HEK293T (cell line): Measurements from ENCODE around the gene SIK2.
A peak's percentile ranks its signal among the peaks of the same experiment; 100 is the strongest.

Experiments used
- CTCF ChIA-PET: fragments of 350-600 bp; formaldehyde crosslinking; extraction: SDS; loops from one replicate; lab custom pipeline; 2021; ENCODE audit warnings: antibody characterized with exemption, inconsistent platforms; lab: Yijun Ruan, JAX
- POLR2A ChIA-PET: fragments of 350-600 bp; formaldehyde crosslinking; extraction: SDS; loops from one replicate; lab custom pipeline; 2020; ENCODE audit warnings: antibody characterized with exemption, inconsistent platforms; lab: Yijun Ruan, JAX
- DNase-seq: peaks from one replicate; pipeline ENCODE4 v3.0.0; 2012; ENCODE audit warnings: mixed read lengths; ENCODE audit errors: extremely low spot score
- ARNT ChIP-seq: fragments of 450-650 bp; IDR thresholded peaks from 2 replicates; pipeline ENCODE4 v1.6.1; 2017; ENCODE audit warnings: mild to moderate bottlenecking
- BHLHE40 ChIP-seq: fragments of 450-650 bp; IDR thresholded peaks from 2 replicates; pipeline ENCODE4 v1.6.1; 2016; ENCODE audit warnings: mild to moderate bottlenecking, moderate library complexity, borderline replicate concordance
- CTBP1 ChIP-seq: fragments of 450-650 bp; IDR thresholded peaks from 2 replicates; pipeline ENCODE4 v1.6.1; 2016; ENCODE audit warnings: borderline replicate concordance
- ELF4 ChIP-seq: fragments of 450-650 bp; IDR thresholded peaks from 2 replicates; pipeline ENCODE4 v1.6.1; 2017; ENCODE audit warnings: antibody characterized with exemption
- FOXA1 ChIP-seq: fragments of 450-650 bp; IDR thresholded peaks from 2 replicates; pipeline ENCODE4 v1.6.1; 2016; ENCODE audit warnings: mild to moderate bottlenecking
- FOXK2 ChIP-seq: fragments of 450-650 bp; IDR thresholded peaks from 2 replicates; pipeline ENCODE4 v1.6.1; 2016; ENCODE audit warnings: mild to moderate bottlenecking
- FOXM1 ChIP-seq: fragments of 450-650 bp; IDR thresholded peaks from 2 replicates; pipeline ENCODE4 v1.6.1; 2017; ENCODE audit warnings: mild to moderate bottlenecking, borderline replicate concordance
- HDGF ChIP-seq: fragments of 450-650 bp; IDR thresholded peaks from 2 replicates; pipeline ENCODE4 v1.6.1; 2017; ENCODE audit warnings: antibody characterized with exemption, borderline replicate concordance
- L3MBTL2 ChIP-seq: fragments of 450-650 bp; conservative IDR thresholded peaks from 2 replicates; pipeline ENCODE4 v1.6.1; 2016; ENCODE audit warnings: mild to moderate bottlenecking
- LEF1 ChIP-seq: fragments of 450-650 bp; IDR thresholded peaks from 2 replicates; pipeline ENCODE4 v1.6.1; 2017; ENCODE audit warnings: mild to moderate bottlenecking, borderline replicate concordance
- NFRKB ChIP-seq: fragments of 450-650 bp; IDR thresholded peaks from 2 replicates; pipeline ENCODE4 v1.6.1; 2016; ENCODE audit warnings: mild to moderate bottlenecking, moderate library complexity
- SP1 ChIP-seq: fragments of 450-650 bp; IDR thresholded peaks from 2 replicates; pipeline ENCODE4 v1.6.1; 2017
- SUZ12 ChIP-seq: fragments of 450-650 bp; IDR thresholded peaks from 2 replicates; pipeline ENCODE4 v1.6.1; 2016; ENCODE audit warnings: mild to moderate bottlenecking
- TARDBP ChIP-seq: fragments of 450-650 bp; IDR thresholded peaks from 2 replicates; pipeline ENCODE4 v1.6.1; 2016
- ZNF384 ChIP-seq: fragments of 450-650 bp; IDR thresholded peaks from 2 replicates; pipeline ENCODE4 v1.6.1; 2016
- TF ChIP-seq, protein P1 (sequence below): fragments of 450-650 bp; IDR thresholded peaks from 2 replicates; pipeline ENCODE4 v1.6.1; 2016

SIK2 gene

DNA sequence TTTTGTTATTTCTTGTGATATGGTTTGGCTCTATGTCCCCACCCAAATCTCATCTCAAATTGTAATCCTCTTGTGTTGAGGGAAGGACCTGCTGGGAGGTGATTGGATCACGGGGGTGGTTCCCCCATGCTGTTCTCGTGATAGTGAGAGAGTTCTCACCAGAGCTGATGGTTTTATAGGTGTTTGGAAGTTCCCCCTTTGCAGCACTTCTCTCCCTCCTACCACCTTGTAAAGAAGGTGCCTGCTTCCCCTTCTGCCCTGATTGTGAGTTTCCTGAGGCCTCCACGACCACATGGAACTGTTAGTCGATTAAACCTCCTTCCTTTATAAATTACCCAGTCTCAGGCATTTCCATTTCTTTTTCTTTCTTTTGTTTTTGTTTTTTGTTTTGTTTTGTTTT lies 24.4 kb upstream of the SIK2 start:
- ChIA-PET POLR2A (no interaction called here), CTCF (no interaction called here)
- TF ChIP-seq FOXM1 = no peak
- TF ChIP-seq LEF1 = no peak
- DNase-seq = no peak

DNA sequence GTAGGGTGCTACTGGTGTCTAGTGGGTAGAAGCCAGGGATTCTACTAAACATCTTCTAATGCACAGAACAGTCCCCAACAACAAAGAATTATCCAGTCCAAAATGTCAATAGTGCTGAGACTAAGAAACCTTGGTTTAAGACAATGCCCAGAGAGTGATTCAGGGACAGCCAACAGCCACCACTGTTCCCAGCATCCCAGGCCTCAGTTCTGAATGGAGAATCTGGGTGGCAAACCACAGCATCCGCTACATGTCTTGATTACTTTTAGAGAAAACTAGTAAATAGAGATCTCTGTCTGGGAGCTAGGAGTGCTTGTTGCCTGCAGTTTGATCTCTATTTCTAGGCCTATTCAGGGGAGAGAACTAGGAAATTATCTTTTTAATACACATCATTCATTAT lies 20.9 kb upstream of the SIK2 start:
- no peak for DNase-seq
- ChIA-PET POLR2A (no interaction called here), CTCF (no interaction called here)
- no peak for TF ChIP-seq TARDBP
- no peak for TF ChIP-seq SP1
- no peak for TF ChIP-seq L3MBTL2
- no peak for TF ChIP-seq FOXA1
- TF ChIP-seq FOXM1 = no peak
- TF ChIP-seq, protein P1, sequence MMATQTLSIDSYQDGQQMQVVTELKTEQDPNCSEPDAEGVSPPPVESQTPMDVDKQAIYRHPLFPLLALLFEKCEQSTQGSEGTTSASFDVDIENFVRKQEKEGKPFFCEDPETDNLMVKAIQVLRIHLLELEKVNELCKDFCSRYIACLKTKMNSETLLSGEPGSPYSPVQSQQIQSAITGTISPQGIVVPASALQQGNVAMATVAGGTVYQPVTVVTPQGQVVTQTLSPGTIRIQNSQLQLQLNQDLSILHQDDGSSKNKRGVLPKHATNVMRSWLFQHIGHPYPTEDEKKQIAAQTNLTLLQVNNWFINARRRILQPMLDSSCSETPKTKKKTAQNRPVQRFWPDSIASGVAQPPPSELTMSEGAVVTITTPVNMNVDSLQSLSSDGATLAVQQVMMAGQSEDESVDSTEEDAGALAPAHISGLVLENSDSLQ = no peak
- TF ChIP-seq LEF1 = no peak
- no peak for TF ChIP-seq NFRKB
- TF ChIP-seq HDGF = no peak
- no peak for TF ChIP-seq ZNF384
- TF ChIP-seq CTBP1 = no peak

DNA sequence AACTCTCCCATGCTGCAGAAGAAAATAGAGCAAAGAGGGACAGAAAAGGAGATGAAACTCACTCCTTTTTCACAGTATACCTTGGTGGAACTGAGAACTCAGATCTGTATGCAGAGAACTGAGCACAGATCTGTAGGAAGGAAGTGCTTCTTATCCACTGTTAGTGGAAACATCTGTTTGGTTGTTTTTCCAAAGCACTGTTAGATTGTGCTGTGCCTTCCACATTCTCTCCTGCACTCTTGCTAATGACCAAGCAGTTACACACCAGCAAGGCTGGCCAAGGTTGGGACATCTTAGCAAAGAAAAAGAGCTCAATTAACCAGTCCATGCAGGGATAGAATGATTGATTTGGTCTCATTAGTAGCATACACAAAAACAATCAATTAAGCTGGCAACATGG lies 20.1 kb upstream of the SIK2 start:
- no peak for TF ChIP-seq SP1
- TF ChIP-seq FOXM1 = no peak
- TF ChIP-seq TARDBP = no peak
- TF ChIP-seq ZNF384 = no peak
- POLR2A ChIA-PET = no interaction called here
- CTCF ChIA-PET = interaction anchor here (0.7 to 1.2 kb wide), 3 partner anchors 10 to 196 kb away, joined by 3 to 5 read pairs (median 4); no protein-coding TSS in a partner anchor
- DNase-seq = no peak

DNA sequence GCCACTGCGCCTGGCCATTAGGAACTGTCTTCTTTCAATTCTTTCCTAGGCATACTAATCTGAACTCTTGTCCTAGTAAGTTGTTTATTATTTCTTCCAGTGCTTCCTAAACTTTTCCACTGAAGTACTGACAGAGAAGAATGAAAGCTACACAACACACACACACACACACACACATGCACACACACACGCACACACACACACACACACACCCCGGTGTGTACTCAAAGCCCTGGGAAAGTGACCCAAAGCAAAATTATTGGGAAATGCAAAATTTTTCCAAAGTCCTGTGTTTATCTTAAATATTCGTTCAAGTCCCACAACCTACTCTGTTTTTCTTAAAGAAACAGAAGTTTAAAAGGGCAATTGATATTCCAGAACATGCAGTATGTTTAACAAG lies 19.4 kb upstream of the SIK2 start:
- ChIA-PET POLR2A (no interaction called here), CTCF (interaction anchor here (0.7 to 1.3 kb wide), 4 partner anchors 11 to 195 kb away, joined by 3 to 5 read pairs (median 4); no protein-coding TSS in a partner anchor)
- DNase-seq = no peak
- TF ChIP-seq TARDBP (no peak), L3MBTL2 (no peak), ZNF384 (no peak), CTBP1 (no peak), SUZ12 (no peak), HDGF (no peak), FOXA1 (no peak), NFRKB (no peak), ARNT (no peak), FOXM1 (no peak), ELF4 (no peak), BHLHE40 (no peak), SP1 (no peak), LEF1 (no peak), FOXK2 (no peak)
- TF ChIP-seq, protein P1 = no peak

DNA sequence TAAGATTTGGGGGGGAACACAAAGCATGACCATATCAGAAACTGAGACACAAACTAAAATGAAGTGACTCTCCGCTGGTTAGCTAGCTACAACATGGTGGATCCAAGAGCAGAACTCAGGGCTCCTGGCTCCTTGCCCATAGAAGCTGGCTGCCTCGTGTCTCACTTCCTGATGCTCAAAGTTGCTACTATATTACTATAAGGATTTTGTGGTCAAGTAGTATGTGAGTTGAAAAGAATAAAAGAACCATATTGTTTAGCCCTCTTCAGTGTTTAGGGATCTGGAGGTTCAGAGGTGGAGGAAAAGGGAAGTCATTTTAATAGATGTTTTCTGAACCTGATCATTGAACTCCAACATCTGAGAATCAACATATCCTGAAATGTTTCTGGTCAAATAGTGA lies 16.9 kb upstream of the SIK2 start:
- ChIA-PET POLR2A (no interaction called here), CTCF (no interaction called here)
- DNase-seq = no peak
- TF ChIP-seq SP1 = no peak
- TF ChIP-seq LEF1 = no peak
- no peak for TF ChIP-seq FOXM1
- TF ChIP-seq, protein P1 = no peak
- no peak for TF ChIP-seq FOXK2
- no peak for TF ChIP-seq L3MBTL2
- no peak for TF ChIP-seq CTBP1
- no peak for TF ChIP-seq ZNF384
- TF ChIP-seq ELF4 = no peak
- TF ChIP-seq BHLHE40 = no peak
- no peak for TF ChIP-seq HDGF
- TF ChIP-seq NFRKB = no peak
- no peak for TF ChIP-seq ARNT
- TF ChIP-seq TARDBP = no peak
- no peak for TF ChIP-seq FOXA1
- no peak for TF ChIP-seq SUZ12

DNA sequence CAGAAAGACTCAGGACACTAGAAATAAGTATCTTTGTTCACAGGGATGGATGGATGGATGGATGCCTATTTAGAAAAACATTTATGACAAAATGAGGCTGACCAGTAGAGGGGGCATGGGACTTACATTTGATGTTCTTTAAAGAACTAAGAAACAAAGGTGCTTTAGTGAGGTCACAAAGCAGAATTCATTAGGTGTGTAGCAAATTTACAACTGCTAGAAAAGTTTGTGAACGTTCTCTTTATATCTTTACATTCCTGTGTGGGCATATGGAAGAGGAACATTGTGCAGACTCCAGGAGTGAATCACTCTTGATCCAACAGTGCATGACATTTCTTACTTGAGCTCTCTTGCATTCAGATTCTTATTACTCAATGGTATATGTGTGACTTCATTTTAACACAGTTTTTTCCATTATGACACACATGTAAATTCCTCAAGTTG lies 15.8 kb upstream of the SIK2 start:
- DNase-seq = peak; percentile 32
- ChIA-PET POLR2A (no interaction called here), CTCF (interaction anchor here (0.5 to 2.0 kb wide), 7 partner anchors 11 to 265 kb away, joined by 3 to 10 read pairs (median 4); no protein-coding TSS in a partner anchor)
- TF ChIP-seq, protein P1 = no peak
- TF ChIP-seq FOXA1 (no peak), NFRKB (no peak), FOXM1 (no peak), FOXK2 (no peak), BHLHE40 (no peak), HDGF (no peak), CTBP1 (no peak), ELF4 (no peak), LEF1 (no peak), SUZ12 (no peak), TARDBP (no peak), ZNF384 (no peak)
